KMS-11 (cell line): Measurements from ENCODE around the gene NCOR2.

Experiments
- H2AFZ ChIP-seq: fragments of 200-600 bp; sonication (generic); 2 replicates; pipeline ENCODE4 v1.6.1; 2016; ENCODE audit warnings: antibody characterized with exemption, mixed run types, low read depth
- H3K27ac ChIP-seq: fragments of 200-600 bp; sonication (generic); 2 replicates; pipeline ENCODE4 v1.6.1; 2016; ENCODE audit warnings: mild to moderate bottlenecking, mixed run types
- H3K27me3 ChIP-seq: fragments of 200-600 bp; sonication (generic); 2 replicates; pipeline ENCODE4 v1.6.1; 2017; ENCODE audit warnings: mild to moderate bottlenecking, low read depth, mixed run types, moderate library complexity; ENCODE audit not compliant: insufficient read depth
- H3K36me3 ChIP-seq: fragments of 200-600 bp; sonication (generic); 2 replicates; pipeline ENCODE4 v1.6.1; 2017; ENCODE audit warnings: mild to moderate bottlenecking, mixed run types; ENCODE audit not compliant: insufficient read depth
- H3K4me1 ChIP-seq: fragments of 200-600 bp; sonication (generic); 2 replicates; pipeline ENCODE4 v1.6.1; 2016; ENCODE audit warnings: mild to moderate bottlenecking, low read depth, mixed run types; ENCODE audit not compliant: poor library complexity, severe bottlenecking
- H3K4me2 ChIP-seq: fragments of 200-600 bp; sonication (generic); 2 replicates; pipeline ENCODE4 v1.7.0; 2016; ENCODE audit warnings: mild to moderate bottlenecking, mixed run types
- H3K4me3 ChIP-seq: fragments of 200-600 bp; sonication (generic); IDR thresholded peaks from 2 replicates; pipeline ENCODE4 v1.6.1; 2017; ENCODE audit warnings: low read depth, low read length, mixed read lengths; ENCODE audit not compliant: insufficient read depth
- H3K79me2 ChIP-seq: fragments of 200-600 bp; sonication (generic); 2 replicates; pipeline ENCODE4 v1.6.1; 2016; ENCODE audit warnings: low read depth, mixed run types; ENCODE audit not compliant: insufficient read depth
- H3K9ac ChIP-seq: fragments of 200-600 bp; sonication (generic); 2 replicates; pipeline ENCODE4 v1.6.1; 2016; ENCODE audit warnings: mild to moderate bottlenecking, mixed run types
- H4K20me1 ChIP-seq: fragments of 200-600 bp; sonication (generic); 2 replicates; pipeline ENCODE4 v1.6.1; 2016; ENCODE audit warnings: mild to moderate bottlenecking, mixed run types; ENCODE audit not compliant: insufficient read depth
- TF ChIP-seq, protein P1 (sequence below): fragments of 200-600 bp; sonication (generic); conservative IDR thresholded peaks from 2 replicates; pipeline ENCODE4 v1.6.1; 2017; ENCODE audit warnings: low read depth, mild to moderate bottlenecking, antibody characterized with exemption, low read length, moderate library complexity, mixed read lengths

Gene NCOR2

GRCh38 chr12:124594851-124595250, 27.4 kb upstream of the NCOR2 start:
- Histone ChIP-seq H2AFZ (no peak overlapping the region), H3K27ac (no peak overlapping the region), H3K36me3 (no peaks in the 10 kb centered on the region), H3K4me3 (no peak overlapping the region), H3K4me1 (no peaks in the 10 kb centered on the region), H4K20me1 (no peaks in the 10 kb centered on the region), H3K27me3 (no peaks in the 10 kb centered on the region), H3K9ac (no peak overlapping the region), H3K79me2 (no peaks in the 10 kb centered on the region), H3K4me2 (no peak overlapping the region)
- TF ChIP-seq, protein P1, sequence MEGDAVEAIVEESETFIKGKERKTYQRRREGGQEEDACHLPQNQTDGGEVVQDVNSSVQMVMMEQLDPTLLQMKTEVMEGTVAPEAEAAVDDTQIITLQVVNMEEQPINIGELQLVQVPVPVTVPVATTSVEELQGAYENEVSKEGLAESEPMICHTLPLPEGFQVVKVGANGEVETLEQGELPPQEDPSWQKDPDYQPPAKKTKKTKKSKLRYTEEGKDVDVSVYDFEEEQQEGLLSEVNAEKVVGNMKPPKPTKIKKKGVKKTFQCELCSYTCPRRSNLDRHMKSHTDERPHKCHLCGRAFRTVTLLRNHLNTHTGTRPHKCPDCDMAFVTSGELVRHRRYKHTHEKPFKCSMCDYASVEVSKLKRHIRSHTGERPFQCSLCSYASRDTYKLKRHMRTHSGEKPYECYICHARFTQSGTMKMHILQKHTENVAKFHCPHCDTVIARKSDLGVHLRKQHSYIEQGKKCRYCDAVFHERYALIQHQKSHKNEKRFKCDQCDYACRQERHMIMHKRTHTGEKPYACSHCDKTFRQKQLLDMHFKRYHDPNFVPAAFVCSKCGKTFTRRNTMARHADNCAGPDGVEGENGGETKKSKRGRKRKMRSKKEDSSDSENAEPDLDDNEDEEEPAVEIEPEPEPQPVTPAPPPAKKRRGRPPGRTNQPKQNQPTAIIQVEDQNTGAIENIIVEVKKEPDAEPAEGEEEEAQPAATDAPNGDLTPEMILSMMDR, result no peak

GRCh38 chr12:124593851-124594401, 26.5 kb upstream of the NCOR2 start:
- no peak overlapping the region for H3K4me2 ChIP-seq
- H2AFZ ChIP-seq, result no peak overlapping the region
- H3K9ac ChIP-seq, result no peak overlapping the region
- H3K79me2 ChIP-seq, result no peaks in the 10 kb centered on the region
- H3K36me3 ChIP-seq, result no peaks in the 10 kb centered on the region
- TF ChIP-seq, protein P1, result no peak
- H4K20me1 ChIP-seq, result no peaks in the 10 kb centered on the region
- H3K27ac ChIP-seq, result no peak overlapping the region
- no peaks in the 10 kb centered on the region for H3K27me3 ChIP-seq
- no peaks in the 10 kb centered on the region for H3K4me1 ChIP-seq
- H3K4me3 ChIP-seq, result no peak overlapping the region

- no peak overlapping the region for H3K9ac ChIP-seq
Measured at GRCh38 chr12:124593176-124593575, 25.8 kb upstream of the NCOR2 start.

DNA sequence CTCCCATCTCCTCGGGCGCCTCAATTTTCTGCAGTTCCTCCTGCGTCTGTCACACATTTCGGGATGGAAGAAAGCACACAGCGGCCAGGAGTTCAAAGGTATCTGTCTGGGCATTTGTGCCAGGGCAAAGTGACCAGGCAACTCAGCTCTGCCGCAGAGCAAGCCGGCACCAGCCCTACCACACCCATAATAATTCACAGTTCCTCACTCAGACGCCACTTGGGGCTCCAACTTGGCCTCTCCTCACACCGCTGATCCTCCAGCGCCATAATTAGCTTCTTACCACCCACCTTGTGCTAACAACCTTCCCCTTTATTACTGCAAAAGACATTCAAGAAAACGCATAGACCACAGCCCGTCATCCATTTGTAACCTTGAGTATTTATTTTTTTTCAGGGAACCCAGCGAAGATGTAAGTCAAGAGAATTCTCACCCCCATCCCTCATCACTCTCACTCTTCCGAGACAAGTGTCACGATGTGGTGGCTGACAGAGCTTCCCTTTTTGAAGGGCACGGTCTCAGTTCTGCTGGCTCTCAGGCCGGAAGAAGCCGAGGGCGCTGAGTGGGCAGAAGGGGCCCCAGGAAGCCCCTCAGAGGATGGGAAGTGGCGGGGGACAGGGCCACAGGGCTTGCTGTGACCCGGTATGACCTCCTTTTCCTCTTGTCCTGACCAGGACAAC, 25.2 kb upstream of the NCOR2 start:
- H3K79me2 ChIP-seq, result no peaks in the 10 kb centered on the region
- H3K4me3 ChIP-seq, result no peak overlapping the region
- H3K27me3 ChIP-seq, result no peaks in the 10 kb centered on the region
- no peak overlapping the region for H3K27ac ChIP-seq
- no peaks in the 10 kb centered on the region for H4K20me1 ChIP-seq
- TF ChIP-seq, protein P1, result no peak
- H2AFZ ChIP-seq, result no peak overlapping the region
- no peak overlapping the region for H3K4me2 ChIP-seq
- no peaks in the 10 kb centered on the region for H3K4me1 ChIP-seq
- H3K36me3 ChIP-seq, result no peaks in the 10 kb centered on the region
- H3K9ac ChIP-seq, result no peak overlapping the region

More at GRCh38 chr12:124593176-124593575, 25.8 kb upstream of the NCOR2 start:
- TF ChIP-seq, protein P1, result no peak
- Histone ChIP-seq H3K4me3 (no peak overlapping the region), H4K20me1 (no peaks in the 10 kb centered on the region), H3K4me1 (no peaks in the 10 kb centered on the region), H3K27ac (no peak overlapping the region), H3K36me3 (no peaks in the 10 kb centered on the region), H3K4me2 (no peak overlapping the region), H3K27me3 (no peaks in the 10 kb centered on the region), H2AFZ (no peak overlapping the region), H3K79me2 (no peaks in the 10 kb centered on the region)
